ENCODE measurements around the gene PAM. TPM values are rescaled to one million over a fixed set of nuclear protein-coding genes. Genes with fewer than 3 reads are reported as not detected.

PAM gene
- total and polyA plus RNA-seq, 2 of the 13 experiments (the other 11 are each of a cell fraction or from before 2014, with no cell fraction given): 20.2 to 79.1 TPM

- no peak overlapping the region for H3K4me3 ChIP-seq (replicated peaks in 1 of 3; ENCODE audit: insufficient read depth in 1 of 3, low read depth in 2 of 3, low read length in 3 of 3)
- no TSS peak for BruUV-seq (replicated peaks)
- intact Hi-C loops (cut with micrococcal nuclease; ENCODE audit: unreplicated experiment) (no loop called here), in situ Hi-C loops (cut with HindIII; ENCODE audit: extremely low pct_ligation_motif_present, low pct_unique_long_range_greater_than_20kb) (no loop called here)
- no peak overlapping the region for H3K9ac ChIP-seq (ENCODE audit: insufficient read depth, low read depth, low read length)
- ChIA-PET CTCF (ENCODE audit: low intra/inter-chr PET ratio, low total read pairs) (no interaction called here), POLR2A (no interaction called here)
- FAIRE-seq (no peak), DNase-seq (ENCODE audit: low spot score) (no peak), ATAC-seq (no peak)
- no peaks in the 10 kb centered on the region for H3K79me2 ChIP-seq (ENCODE audit: insufficient read depth, low read length)
- H3K27ac ChIP-seq (ENCODE audit: extremely low read length, insufficient read depth, low read length): no peak overlapping the region
- no peak overlapping the region for H2AFZ ChIP-seq (ENCODE audit: low read length)
- no peaks in the 10 kb centered on the region for H3K9me3 ChIP-seq (ENCODE audit: low read length)
- no peaks in the 10 kb centered on the region for H3K27me3 ChIP-seq (ENCODE audit: control insufficient read depth in 1 of 2, insufficient read depth in 2 of 2, low read length in 2 of 2)
- 83% methylated on average over 1 of the region's 1 CpG for WGBS (ENCODE audit: low lambda C conversion rate)
- no peaks in the 10 kb centered on the region for H3K4me1 ChIP-seq (ENCODE audit: insufficient read depth, low read length)
- no peaks in the 10 kb centered on the region for H4K20me1 ChIP-seq (ENCODE audit: insufficient read depth, low read length)
- no peak overlapping the region for H3K4me2 ChIP-seq (ENCODE audit: low read depth, low read length)
- no peaks in the 10 kb centered on the region for H3K36me3 ChIP-seq (replicated peaks in 1 of 2; ENCODE audit: control insufficient read depth in 1 of 2, insufficient read depth in 2 of 2, low read length in 2 of 2)
- TF ChIP-seq HES4 (CRISPR knock-in tag; IDR thresholded peaks at IDR 0.05; ENCODE audit: borderline replicate concordance): no peak
- no peak for TF ChIP-seq FOXA3 (CRISPR knock-in tag; IDR thresholded peaks at IDR 0.05)
- no peak for TF ChIP-seq MEIS2 (CRISPR knock-in tag; IDR thresholded peaks at IDR 0.05)
- TF ChIP-seq NR2C2 (CRISPR knock-in tag; IDR thresholded peaks at IDR 0.05; ENCODE audit: borderline replicate concordance): no peak
- no peak for TF ChIP-seq FOXA1 (IDR thresholded peaks at IDR 0.05)
- TF ChIP-seq FOXA1 (CRISPR knock-in tag; IDR thresholded peaks at IDR 0.05): no peak
- TF ChIP-seq ZNF282 (IDR thresholded peaks at IDR 0.05; ENCODE audit: partially characterized antibody): no peak
- TF ChIP-seq AFF4 (CRISPR knock-in tag; IDR thresholded peaks at IDR 0.05): no peak
- TF ChIP-seq, protein P1, sequence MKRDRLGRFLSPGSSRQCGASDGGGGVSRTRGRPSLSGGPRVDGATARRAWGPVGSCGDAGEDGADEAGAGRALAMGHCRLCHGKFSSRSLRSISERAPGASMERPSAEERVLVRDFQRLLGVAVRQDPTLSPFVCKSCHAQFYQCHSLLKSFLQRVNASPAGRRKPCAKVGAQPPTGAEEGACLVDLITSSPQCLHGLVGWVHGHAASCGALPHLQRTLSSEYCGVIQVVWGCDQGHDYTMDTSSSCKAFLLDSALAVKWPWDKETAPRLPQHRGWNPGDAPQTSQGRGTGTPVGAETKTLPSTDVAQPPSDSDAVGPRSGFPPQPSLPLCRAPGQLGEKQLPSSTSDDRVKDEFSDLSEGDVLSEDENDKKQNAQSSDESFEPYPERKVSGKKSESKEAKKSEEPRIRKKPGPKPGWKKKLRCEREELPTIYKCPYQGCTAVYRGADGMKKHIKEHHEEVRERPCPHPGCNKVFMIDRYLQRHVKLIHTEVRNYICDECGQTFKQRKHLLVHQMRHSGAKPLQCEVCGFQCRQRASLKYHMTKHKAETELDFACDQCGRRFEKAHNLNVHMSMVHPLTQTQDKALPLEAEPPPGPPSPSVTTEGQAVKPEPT (CRISPR knock-in tag; IDR thresholded peaks at IDR 0.05; ENCODE audit: low read depth): no peak
- TF ChIP-seq RFX1 (IDR thresholded peaks at IDR 0.05): no peak
- TF ChIP-seq ZNF614 (CRISPR knock-in tag; IDR thresholded peaks at IDR 0.05; ENCODE audit: borderline replicate concordance): no peak
- TF ChIP-seq, protein P2, sequence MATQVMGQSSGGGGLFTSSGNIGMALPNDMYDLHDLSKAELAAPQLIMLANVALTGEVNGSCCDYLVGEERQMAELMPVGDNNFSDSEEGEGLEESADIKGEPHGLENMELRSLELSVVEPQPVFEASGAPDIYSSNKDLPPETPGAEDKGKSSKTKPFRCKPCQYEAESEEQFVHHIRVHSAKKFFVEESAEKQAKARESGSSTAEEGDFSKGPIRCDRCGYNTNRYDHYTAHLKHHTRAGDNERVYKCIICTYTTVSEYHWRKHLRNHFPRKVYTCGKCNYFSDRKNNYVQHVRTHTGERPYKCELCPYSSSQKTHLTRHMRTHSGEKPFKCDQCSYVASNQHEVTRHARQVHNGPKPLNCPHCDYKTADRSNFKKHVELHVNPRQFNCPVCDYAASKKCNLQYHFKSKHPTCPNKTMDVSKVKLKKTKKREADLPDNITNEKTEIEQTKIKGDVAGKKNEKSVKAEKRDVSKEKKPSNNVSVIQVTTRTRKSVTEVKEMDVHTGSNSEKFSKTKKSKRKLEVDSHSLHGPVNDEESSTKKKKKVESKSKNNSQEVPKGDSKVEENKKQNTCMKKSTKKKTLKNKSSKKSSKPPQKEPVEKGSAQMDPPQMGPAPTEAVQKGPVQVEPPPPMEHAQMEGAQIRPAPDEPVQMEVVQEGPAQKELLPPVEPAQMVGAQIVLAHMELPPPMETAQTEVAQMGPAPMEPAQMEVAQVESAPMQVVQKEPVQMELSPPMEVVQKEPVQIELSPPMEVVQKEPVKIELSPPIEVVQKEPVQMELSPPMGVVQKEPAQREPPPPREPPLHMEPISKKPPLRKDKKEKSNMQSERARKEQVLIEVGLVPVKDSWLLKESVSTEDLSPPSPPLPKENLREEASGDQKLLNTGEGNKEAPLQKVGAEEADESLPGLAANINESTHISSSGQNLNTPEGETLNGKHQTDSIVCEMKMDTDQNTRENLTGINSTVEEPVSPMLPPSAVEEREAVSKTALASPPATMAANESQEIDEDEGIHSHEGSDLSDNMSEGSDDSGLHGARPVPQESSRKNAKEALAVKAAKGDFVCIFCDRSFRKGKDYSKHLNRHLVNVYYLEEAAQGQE (IDR thresholded peaks at IDR 0.05; ENCODE audit: borderline replicate concordance in 1 of 2, low read depth in 1 of 2, low read length in 2 of 2): no peak
- TF ChIP-seq ZNF101 (CRISPR knock-in tag; IDR thresholded peaks at IDR 0.05; ENCODE audit: borderline replicate concordance, low read depth): no peak
- TF ChIP-seq ZNF615 (CRISPR knock-in tag; IDR thresholded peaks at IDR 0.05; ENCODE audit: borderline replicate concordance): no peak
- TF ChIP-seq EED (CRISPR knock-in tag; IDR thresholded peaks at IDR 0.05): no peak
- no peak for TF ChIP-seq ZNF496 (CRISPR knock-in tag; IDR thresholded peaks at IDR 0.05; ENCODE audit: insufficient replicate concordance)
These were observed 166.4 kb downstream of the PAM start for GRCh38 chr5:102921341-102922044.
